GM19023 (cell line): ENCODE results near the gene DCC.

Experiments used
- ATAC-seq: cut with Tn5 transposase; IDR thresholded peaks from one replicate; pipeline ENCODE4 v1.9.1; 2021; ENCODE audit warnings: mild to moderate bottlenecking, moderate library complexity; ENCODE audit not compliant: unreplicated experiment

Gene DCC

DNA sequence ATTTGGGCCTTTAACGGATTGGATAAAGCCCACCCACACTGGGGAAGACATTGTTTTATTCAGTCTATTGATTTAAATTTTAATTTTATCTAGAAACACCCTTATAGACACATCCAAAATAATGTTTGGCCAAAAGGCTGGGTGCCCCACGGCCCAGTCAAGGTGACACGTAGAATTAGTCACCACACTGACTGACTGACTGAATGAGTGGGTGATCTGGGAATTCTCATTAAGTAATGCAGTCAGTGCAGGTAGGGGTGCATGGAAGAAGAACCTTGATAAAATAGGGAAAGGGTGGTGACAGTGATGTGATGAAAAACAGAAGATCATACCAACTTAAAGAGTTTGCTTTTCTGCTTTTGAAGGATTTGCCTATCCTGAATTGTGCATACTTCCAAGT lies 554.8 kb downstream of the DCC start:
- no peak for ATAC-seq

DNA sequence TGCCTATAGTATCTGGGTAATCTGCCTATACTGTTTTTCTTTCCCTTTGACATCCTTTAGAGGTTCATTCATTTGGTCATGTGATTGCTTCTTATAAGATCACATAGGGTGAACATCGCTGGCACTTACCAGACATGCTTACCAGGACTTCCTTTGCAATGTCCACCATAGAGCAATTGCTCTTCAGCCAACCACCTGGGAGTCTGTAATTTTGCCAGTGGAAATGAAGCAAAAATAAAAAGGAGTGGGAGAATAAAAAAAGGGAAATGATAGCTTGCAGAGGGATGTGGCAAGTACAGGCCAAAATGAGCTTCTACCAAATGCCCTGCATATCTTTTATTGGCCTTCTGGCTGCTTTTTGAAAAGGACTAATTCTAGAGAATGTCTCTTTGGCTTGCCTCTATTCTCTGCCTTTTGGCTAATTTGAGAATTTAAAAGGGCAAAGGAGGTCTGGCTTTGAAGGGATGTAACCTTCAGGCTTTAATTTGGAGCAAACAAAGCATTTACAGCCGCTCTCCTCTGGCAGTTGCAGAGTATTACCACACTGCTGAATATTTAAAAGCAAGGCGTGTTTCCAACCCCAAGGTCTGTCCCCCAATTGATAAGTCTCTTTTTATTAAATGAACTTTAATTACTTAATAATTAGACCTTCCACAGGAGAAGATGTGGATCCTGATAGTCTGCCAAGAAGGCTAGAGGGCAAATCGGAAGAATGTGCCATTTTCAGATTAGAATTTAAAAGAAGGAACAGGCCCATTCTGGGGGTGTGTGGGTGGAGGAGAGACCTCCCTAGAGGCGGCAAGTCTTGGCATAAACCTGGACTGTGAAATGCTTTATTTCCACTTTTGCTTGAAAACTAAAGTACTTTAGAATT lies 557.9 kb downstream of the DCC start:
- no peak for ATAC-seq

- no peak for ATAC-seq
Measured at GRCh38 chr18:52898485-52899058, 558.6 kb downstream of the DCC start.

DNA sequence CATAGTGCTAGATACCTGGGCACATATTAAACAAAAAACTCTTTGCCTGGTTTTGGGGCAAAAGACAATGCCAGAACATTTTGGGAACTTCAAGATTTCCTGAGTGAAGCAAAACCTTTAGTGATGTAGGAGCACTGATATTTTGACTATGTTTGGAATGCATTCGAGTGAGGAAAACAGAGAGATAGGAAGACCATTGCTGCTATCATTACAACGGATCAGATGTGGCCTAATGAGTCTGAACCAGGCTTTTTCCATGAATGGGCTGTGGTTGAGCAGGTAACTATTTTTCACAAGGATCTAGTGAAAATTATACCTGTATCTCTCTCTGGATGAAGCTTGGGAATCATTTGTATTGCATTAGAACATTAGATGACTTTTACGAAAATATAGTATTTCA lies 562.2 kb downstream of the DCC start:
- ATAC-seq = no peak

DNA sequence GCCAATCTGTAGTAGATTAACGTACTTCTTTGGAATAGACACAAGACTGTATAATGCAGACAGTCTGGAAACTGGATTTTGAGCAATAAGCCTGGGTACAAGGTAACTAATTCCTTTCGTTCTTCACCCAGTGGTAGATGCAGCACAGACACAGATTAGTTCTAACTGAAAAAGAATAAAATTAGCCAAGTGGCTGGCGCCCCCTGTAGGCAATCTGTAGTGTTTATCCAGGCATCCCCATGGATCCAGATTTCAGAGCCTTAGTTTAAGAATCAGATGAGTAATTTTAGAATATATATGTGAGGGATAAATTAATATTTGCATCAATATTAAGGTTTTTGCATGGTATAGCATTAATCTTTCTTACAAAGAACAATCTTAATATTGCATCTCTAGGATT lies 563.9 kb downstream of the DCC start:
- ATAC-seq = peak; percentile 55

DNA sequence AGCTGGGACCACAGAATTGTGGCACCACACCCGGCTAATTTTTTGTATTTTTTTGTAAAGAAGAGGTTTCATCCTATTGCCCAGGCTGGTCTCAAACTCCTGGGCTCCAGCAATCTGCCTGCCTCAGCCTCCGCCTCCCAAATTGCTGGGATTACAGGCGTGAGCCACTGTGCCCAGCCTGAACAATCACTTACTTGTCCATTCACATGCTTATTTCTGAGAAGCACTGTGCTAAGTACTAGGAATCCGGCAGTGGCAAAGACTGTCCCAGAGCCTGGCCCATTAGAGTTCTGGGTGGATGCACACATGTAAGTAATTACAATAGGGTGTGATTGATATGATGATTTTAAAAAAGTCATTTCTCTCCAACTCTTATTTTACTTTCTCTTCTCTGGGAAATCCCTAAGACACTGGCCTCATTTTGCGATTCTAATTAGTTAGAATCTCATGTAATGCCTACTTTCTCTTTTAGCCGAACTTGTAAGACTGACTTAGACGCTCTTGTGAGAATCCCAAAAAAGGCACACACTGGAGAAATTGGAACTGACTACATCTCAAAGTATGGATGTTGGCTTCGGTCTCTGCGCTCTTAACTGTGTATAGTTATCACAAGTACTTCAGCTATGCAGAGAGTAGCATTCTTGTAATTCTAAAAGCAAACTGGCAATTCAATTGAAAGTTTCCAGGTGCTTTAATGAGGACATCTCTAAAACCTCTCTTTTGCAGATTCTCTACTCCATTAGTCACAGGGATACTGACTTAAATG lies 567.7 kb downstream of the DCC start:
- ATAC-seq = no peak

GRCh38 chr18:52914148-52914547 lies 574.2 kb downstream of the DCC start:
- no peak for ATAC-seq

GRCh38 chr18:52920665-52921064 lies 580.7 kb downstream of the DCC start:
- ATAC-seq = no peak

DNA sequence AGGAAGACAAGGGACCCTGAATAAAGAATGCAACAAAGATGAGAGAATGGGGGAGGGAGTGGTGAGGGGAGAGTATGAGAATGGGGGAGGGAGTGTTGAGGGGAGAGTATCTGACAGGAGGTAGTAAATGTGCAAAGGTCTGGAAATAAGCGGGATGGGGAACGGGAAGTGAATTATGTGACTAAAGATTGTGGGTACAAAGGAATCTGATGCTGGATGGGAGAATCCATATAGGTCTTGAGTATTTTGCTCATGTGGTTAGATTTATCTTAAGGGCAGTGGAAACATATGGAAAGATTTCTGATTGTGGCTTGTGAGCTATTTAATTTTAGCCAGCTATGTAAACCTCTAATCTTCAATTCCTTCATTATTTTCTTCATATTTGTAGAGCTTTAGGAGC lies 593.4 kb downstream of the DCC start:
- ATAC-seq = no peak

DNA sequence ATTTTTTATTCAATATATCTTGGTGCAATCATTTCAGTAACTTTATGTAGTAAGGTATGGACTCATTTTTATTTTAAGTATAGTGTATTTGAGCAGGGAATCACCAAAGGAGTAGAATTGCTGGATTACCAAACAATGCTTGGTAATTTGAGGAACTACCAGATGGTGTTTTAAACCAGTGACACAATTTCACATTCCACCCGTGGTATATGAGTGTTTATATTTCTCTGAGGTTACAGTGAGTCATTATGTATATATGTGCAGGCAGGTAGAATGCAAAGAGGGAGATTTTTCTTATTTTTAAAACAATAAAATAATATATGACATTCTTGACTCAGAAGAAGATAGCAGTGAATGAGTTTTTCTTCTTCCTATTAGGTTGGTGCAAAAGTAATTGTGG lies 596.9 kb downstream of the DCC start:
- ATAC-seq = no peak

DNA sequence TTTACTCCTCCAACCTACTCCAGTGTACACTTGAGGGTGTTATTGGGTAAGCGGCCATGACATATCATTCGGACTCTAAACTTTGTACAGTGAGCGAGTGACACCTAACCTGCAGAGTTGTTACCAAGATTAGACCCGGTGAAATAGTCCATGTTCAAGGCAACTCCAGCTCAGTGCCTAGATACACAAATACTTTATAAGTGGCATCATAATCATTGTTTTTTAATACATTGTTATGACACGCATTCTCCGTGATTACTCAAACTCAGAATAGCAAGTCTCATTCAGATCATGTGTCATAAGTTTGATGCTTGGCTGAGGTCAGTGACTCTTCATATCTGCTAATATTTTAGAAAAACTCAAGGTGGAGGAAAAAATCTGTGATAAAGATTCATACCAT lies 597.8 kb downstream of the DCC start:
- no peak for ATAC-seq

GRCh38 chr18:52945552-52945951 lies 605.6 kb downstream of the DCC start:
- no peak for ATAC-seq

- no peak for ATAC-seq
Measured at GRCh38 chr18:52948868-52949444, 609.0 kb downstream of the DCC start.

DNA sequence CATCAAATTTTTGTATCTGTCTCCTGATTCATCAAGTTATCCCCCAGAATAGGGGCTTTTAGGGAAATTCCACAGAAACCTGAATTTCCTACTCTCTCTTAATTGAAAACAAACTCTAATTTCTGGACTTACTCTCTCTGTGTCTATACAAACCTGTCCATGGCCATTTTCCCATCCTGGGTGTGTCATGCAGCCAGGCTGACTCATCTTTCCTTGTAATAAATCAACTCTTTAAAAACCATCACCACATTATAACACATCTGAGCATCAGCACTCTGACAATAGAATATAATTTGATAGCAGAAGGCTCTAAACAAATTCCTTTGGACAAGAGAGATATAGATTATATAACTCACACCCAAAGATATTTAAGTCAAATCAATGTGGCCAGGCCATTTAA lies 610.2 kb downstream of the DCC start:
- no peak for ATAC-seq

DNA sequence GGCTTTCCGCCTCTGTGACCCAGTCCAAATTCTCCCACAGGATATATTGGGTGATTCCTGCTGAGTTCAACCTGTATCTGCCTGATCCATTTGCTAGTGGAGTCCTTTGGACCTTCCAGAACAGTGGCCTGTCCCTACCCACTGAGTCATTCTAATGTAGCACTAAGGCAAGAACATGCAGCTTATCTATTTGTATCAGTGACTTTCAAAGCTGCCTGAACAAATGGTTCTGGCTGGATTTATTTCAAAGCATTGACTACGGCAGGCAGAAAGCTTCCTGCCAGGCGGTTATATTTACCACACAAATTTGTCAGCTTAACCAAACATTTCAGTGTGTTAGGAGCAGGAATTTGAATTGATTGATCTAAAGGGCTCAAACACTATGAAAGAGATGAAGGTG lies 613.4 kb downstream of the DCC start:
- ATAC-seq = no peak

GRCh38 chr18:52963481-52963880 lies 623.5 kb downstream of the DCC start:
- no peak for ATAC-seq

GRCh38 chr18:52970686-52971085 lies 630.7 kb downstream of the DCC start:
- ATAC-seq = no peak

DNA sequence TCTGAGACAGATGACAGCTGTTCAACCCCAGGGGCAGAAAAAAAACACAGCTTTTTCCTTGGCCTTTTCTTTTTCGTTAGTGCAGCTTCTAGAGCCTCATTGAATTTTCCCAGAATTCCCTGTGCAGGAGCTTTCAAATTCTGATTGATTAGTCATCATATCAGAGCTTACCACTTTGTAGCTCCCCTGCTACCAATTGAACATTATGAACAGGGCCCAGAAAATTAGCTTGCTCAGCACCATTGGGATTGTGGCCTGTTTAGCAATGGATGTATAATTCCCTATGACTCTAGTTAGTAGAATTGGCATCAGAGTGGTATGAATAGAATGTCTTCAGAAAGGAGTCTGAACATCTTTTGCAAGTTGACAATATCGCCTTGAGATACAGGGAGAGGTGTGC lies 631.1 kb downstream of the DCC start:
- ATAC-seq = no peak

GRCh38 chr18:52979892-52980291 lies 639.9 kb downstream of the DCC start:
- no peak for ATAC-seq

DNA sequence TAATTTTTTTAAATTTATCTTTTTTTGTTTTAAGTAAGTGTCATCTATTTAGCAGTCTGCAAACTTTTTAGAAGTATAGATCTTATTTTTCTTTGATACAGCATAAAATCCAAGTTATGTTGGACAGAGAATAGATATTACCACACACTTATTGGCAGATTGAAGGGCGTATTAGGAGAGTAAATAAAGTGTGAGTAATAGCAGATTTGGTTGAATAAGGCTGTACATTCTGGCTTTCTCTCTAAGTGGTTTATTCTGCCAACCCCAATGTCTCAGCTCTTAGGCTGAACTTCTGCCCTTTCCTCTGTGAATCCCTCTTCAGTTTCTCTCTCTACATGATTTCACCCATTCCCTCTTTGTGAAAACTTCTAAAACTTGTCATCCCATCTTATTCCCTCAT lies 651.2 kb downstream of the DCC start:
- ATAC-seq = no peak

- no peak for ATAC-seq
Measured at GRCh38 chr18:52992041-52992440, 652.0 kb downstream of the DCC start.

DNA sequence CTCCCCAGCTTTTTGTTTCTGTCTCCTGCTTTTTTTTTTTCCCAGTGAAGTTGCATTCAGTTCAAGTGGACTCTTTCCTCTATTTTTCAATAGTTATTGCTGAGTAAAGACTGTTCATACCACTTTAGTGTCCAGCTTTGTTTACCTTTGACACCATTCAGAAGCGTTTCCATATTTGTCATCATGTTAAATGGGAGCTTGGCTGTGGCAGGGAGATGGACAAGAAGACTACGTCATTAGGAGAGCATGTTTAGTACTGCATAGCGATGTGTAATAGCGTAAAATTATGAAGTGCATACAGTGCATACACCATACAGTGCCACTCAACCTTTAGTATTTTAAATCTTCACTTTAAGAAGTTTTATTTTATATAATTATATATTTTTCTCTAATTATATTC lies 655.9 kb downstream of the DCC start:
- ATAC-seq = no peak
